ENCODE data around the gene CDK2AP2.
A peak's percentile ranks its signal among the peaks of the same experiment; 100 is the strongest.
"Not testable (repeated sequence)": the region's sequence is repeated elsewhere in the genome, so short reads cannot be mapped to it uniquely, and the experiment has no call there.

CDK2AP2 gene

GRCh38 chr11:67519726-67520125, 11.8 kb upstream of the CDK2AP2 start:
- no peak for DNase-seq (ENCODE audit: insufficient read length, low spot score)
- FAIRE-seq, result no peak
- TF ChIP-seq POLR2A (IDR thresholded peaks at IDR 0.05; ENCODE audit: low read depth, low read length), result no peak

- DNase-seq (ENCODE audit: insufficient read length, low spot score), result no peak
- FAIRE-seq, result no peak
- TF ChIP-seq POLR2A (IDR thresholded peaks at IDR 0.05; ENCODE audit: low read depth, low read length), result no peak
These were observed 10.0 kb upstream of the CDK2AP2 start for GRCh38 chr11:67517784-67518552.

GRCh38 chr11:67516806-67517205, 8.8 kb upstream of the CDK2AP2 start:
- FAIRE-seq, result no peak
- TF ChIP-seq POLR2A (IDR thresholded peaks at IDR 0.05; ENCODE audit: low read depth, low read length), result no peak
- DNase-seq (ENCODE audit: insufficient read length, low spot score), result no peak

GRCh38 chr11:67514116-67514515, 6.2 kb upstream of the CDK2AP2 start:
- no peak for DNase-seq (ENCODE audit: insufficient read length, low spot score)
- FAIRE-seq, result no peak
- TF ChIP-seq POLR2A (IDR thresholded peaks at IDR 0.05; ENCODE audit: low read depth, low read length), result no peak

- not testable (repeated sequence) for DNase-seq (ENCODE audit: insufficient read length, low spot score); FAIRE-seq
These were observed 3.6 kb upstream of the CDK2AP2 start for GRCh38 chr11:67511558-67511957.

- DNase-seq (ENCODE audit: insufficient read length, low spot score) (no peak), FAIRE-seq (no peak)
- TF ChIP-seq POLR2A (IDR thresholded peaks at IDR 0.05; ENCODE audit: low read depth, low read length), result no peak
These were observed 2.0 kb upstream of the CDK2AP2 start for GRCh38 chr11:67510023-67510345.

- DNase-seq (ENCODE audit: insufficient read length, low spot score) (peak; percentile 94), FAIRE-seq (no peak)
- TF ChIP-seq POLR2A (IDR thresholded peaks at IDR 0.05; ENCODE audit: low read depth, low read length), result peak; percentile 73
These were observed 642 bp upstream of the CDK2AP2 start for GRCh38 chr11:67508486-67509121.

- FAIRE-seq, result no peak
- TF ChIP-seq POLR2A (IDR thresholded peaks at IDR 0.05; ENCODE audit: low read depth, low read length), result no peak
- no peak for DNase-seq (ENCODE audit: insufficient read length, low spot score)
These were observed 609 bp downstream of the CDK2AP2 start for GRCh38 chr11:67507242-67507863.

- no peak for DNase-seq (ENCODE audit: insufficient read length, low spot score)
- no peak for FAIRE-seq
- TF ChIP-seq POLR2A (IDR thresholded peaks at IDR 0.05; ENCODE audit: low read depth, low read length), result no peak
These were observed 1.4 kb downstream of the CDK2AP2 start for GRCh38 chr11:67506426-67507051.

GRCh38 chr11:67505605-67506396, 2.2 kb downstream of the CDK2AP2 start:
- DNase-seq (ENCODE audit: insufficient read length, low spot score) (peak; percentile 97), FAIRE-seq (peak; percentile 76)
- TF ChIP-seq POLR2A (IDR thresholded peaks at IDR 0.05; ENCODE audit: low read depth, low read length), result peak; percentile 29; the same call in 1 of the 2 replicates

GRCh38 chr11:67504950-67505581, 2.9 kb downstream of the CDK2AP2 start, which contains the start of gene PITPNM1:
PITPNM1 (minus strand) TSS chr11:67505363; CDS start chr11:67504180, 1,183 bp downstream.
- FAIRE-seq, result no peak

GRCh38 chr11:67504005-67504949, 3.7 kb downstream of the CDK2AP2 start:
- TF ChIP-seq POLR2A (IDR thresholded peaks at IDR 0.05; ENCODE audit: low read depth, low read length), result peak; percentile 6; the same call in 1 of the 2 replicates
- DNase-seq (ENCODE audit: insufficient read length, low spot score) (peak; percentile 78), FAIRE-seq (no peak)

More at GRCh38 chr11:67504950-67505581, 2.9 kb downstream of the CDK2AP2 start, which contains the start of gene PITPNM1:
- DNase-seq (ENCODE audit: insufficient read length, low spot score), result peak; percentile 79
- peak; percentile 82; the same call in 1 of the 2 replicates for TF ChIP-seq POLR2A (IDR thresholded peaks at IDR 0.05; ENCODE audit: low read depth, low read length)
